ENCODE results near the gene PLCB3. TPM values are rescaled to one million over a fixed set of nuclear protein-coding genes. Genes with fewer than 3 reads are reported as not detected.
A peak's percentile ranks its signal among the peaks of the same experiment; 100 is the strongest.

The PLCB3 gene
- total and polyA plus RNA-seq, 4 experiments from 2014 or later, result 0.71 to 11.9 (median 10.8) TPM; not detected in 1

DNA sequence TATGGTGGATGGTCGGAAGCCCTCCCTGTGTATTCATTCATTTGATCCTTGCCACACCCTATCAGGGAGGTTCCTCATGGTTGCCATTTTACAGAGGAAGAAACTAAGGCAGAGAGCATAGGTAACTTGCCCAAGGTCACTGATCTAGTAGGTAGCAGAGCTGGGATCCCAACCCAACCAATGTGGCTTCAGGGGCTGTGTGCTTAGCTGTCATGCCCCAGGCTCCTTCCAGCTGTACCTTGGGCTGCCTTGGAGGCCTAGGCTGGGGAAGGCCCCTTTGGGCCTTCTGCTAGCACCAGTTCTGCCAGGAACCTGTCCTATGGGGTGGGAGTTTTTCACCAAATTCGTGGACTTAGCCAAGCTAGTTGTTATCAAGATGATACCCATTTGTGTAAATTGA lies 24.5 kb downstream of the PLCB3 start:
- H3K4me1 Mint-ChIP-seq, result peaks cover 4 to 11% (median 5%) of the 10 kb centered on the region in 4 donors
- Histone ChIP-seq H3K9me3 (ENCODE audit: control insufficient read depth in 1 of 2, low read length in 2 of 2) (no peaks in the 10 kb centered on the region), H3K4me3 (ENCODE audit: low read length in 2 of 2) (no peak overlapping the region), H3K36me3 (ENCODE audit: insufficient read depth, low read length) (peaks cover 9% of the 10 kb centered on the region), H3K4me1 (ENCODE audit: insufficient read depth, low read length) (peaks cover 6% of the 10 kb centered on the region), H3K27ac (ENCODE audit: low read depth, low read length) (no peak overlapping the region), H3K27me3 (ENCODE audit: insufficient read depth, low read length) (no peaks in the 10 kb centered on the region)
- peaks cover 0 to 6% (median 0%) of the 10 kb centered on the region in 8 donors for H3K9me3 Mint-ChIP-seq
- H3K27me3 Mint-ChIP-seq, result no peaks in the 10 kb centered on the region
- H3K27ac Mint-ChIP-seq, result peak overlapping the region in 1 of 7 donors; percentile 79
- intact Hi-C loops (cut with micrococcal nuclease), result no loop called here
- no peak overlapping the region for H3K4me3 Mint-ChIP-seq
- H3K36me3 Mint-ChIP-seq, result peaks cover 0 to 18% of the 10 kb centered on the region in 2 donors
- POLR2A ChIA-PET (ENCODE audit: partially characterized antibody), result interaction anchor here (1.3 to 2.5 kb wide), 2 partner anchors 9 to 69 kb away, joined by 3 to 9 read pairs; partner anchors contain the start of genes BAD and FERMT3
- DNase-seq, result no peak
- CTCF ChIA-PET (ENCODE audit: partially characterized antibody), result no interaction called here

- H3K4me3 Mint-ChIP-seq, result no peak overlapping the region
- H3K9me3 Mint-ChIP-seq, result no peaks in the 10 kb centered on the region
- Histone ChIP-seq H3K9me3 (ENCODE audit: control insufficient read depth in 1 of 2, low read length in 2 of 2) (no peaks in the 10 kb centered on the region), H3K27ac (ENCODE audit: low read depth, low read length) (no peak overlapping the region), H3K4me1 (ENCODE audit: insufficient read depth, low read length) (peaks cover 3% of the 10 kb centered on the region), H3K36me3 (ENCODE audit: insufficient read depth, low read length) (peaks cover 9% of the 10 kb centered on the region), H3K27me3 (ENCODE audit: insufficient read depth, low read length) (no peaks in the 10 kb centered on the region), H3K4me3 (ENCODE audit: low read length in 2 of 2) (no peak overlapping the region)
- peaks cover 0 to 18% of the 10 kb centered on the region in 2 donors for H3K36me3 Mint-ChIP-seq
- no peak for DNase-seq
- no peak overlapping the region for H3K27ac Mint-ChIP-seq
- intact Hi-C loops (cut with micrococcal nuclease), result no loop called here
- POLR2A ChIA-PET (ENCODE audit: partially characterized antibody), result interaction anchor here (1.3 to 2.5 kb wide), 3 partner anchors 8 to 70 kb away, joined by 3 to 9 read pairs (median 4); partner anchors contain the start of genes BAD and FERMT3
- no peaks in the 10 kb centered on the region for H3K27me3 Mint-ChIP-seq
- CTCF ChIA-PET (ENCODE audit: partially characterized antibody), result interaction anchor here (0.9 to 2.6 kb wide), 3 partner anchors 24 to 72 kb away, joined by 3 to 10 read pairs (median 4); partner anchors contain the start of genes PRDX5 and TRMT112
- peaks cover 3 to 9% (median 5%) of the 10 kb centered on the region in 4 donors for H3K4me1 Mint-ChIP-seq
Observed at GRCh38 chr11:64276653-64277431, 25.5 kb downstream of the PLCB3 start.

- Histone ChIP-seq H3K4me3 (ENCODE audit: low read length in 2 of 2) (no peak overlapping the region), H3K36me3 (ENCODE audit: insufficient read depth, low read length) (peaks cover 9% of the 10 kb centered on the region), H3K4me1 (ENCODE audit: insufficient read depth, low read length) (peaks cover 9% of the 10 kb centered on the region), H3K27ac (ENCODE audit: low read depth, low read length) (no peak overlapping the region), H3K27me3 (ENCODE audit: insufficient read depth, low read length) (no peaks in the 10 kb centered on the region), H3K9me3 (ENCODE audit: control insufficient read depth in 1 of 2, low read length in 2 of 2) (no peaks in the 10 kb centered on the region)
- Mint-ChIP-seq H3K4me3 (no peak overlapping the region), H3K4me1 (peaks cover 4 to 17% (median 12%) of the 10 kb centered on the region in 4 donors), H3K27ac (peak overlapping the region in 1 of 7 donors; percentile 52), H3K9me3 (no peaks in the 10 kb centered on the region), H3K27me3 (no peaks in the 10 kb centered on the region), H3K36me3 (peaks cover 0 to 19% of the 10 kb centered on the region in 2 donors)
- intact Hi-C loops (cut with micrococcal nuclease), result no loop called here
- DNase-seq, result no peak
- ChIA-PET POLR2A (ENCODE audit: partially characterized antibody) (interaction anchor here (2.6 kb wide), 1 partner anchor 8 kb away, joined by 9 read pairs; no protein-coding TSS in a partner anchor), CTCF (ENCODE audit: partially characterized antibody) (interaction anchor here (1.4 to 2.6 kb wide), 3 partner anchors 23 to 39 kb away, joined by 3 to 10 read pairs (median 4); partner anchors contain the start of genes PRDX5 and TRMT112)
Observed at GRCh38 chr11:64278576-64279190, 27.4 kb downstream of the PLCB3 start.

- Mint-ChIP-seq H3K4me1 (peaks cover 12 to 44% (median 23%) of the 10 kb centered on the region in 4 donors), H3K36me3 (peaks cover 0 to 19% of the 10 kb centered on the region in 2 donors), H3K9me3 (no peaks in the 10 kb centered on the region), H3K27ac (peak overlapping the region in 4 of 7 donors; percentile 42 to 80 (median 62)), H3K4me3 (peak overlapping the region in 2 of 8 donors; percentile 35 to 36), H3K27me3 (no peaks in the 10 kb centered on the region)
- ChIA-PET POLR2A (ENCODE audit: partially characterized antibody) (interaction anchor here (1.2 to 8.6 kb wide), 6 partner anchors 12 to 97 kb away, joined by 4 to 233 read pairs (median 53); partner anchors contain the start of genes CATSPERZ, ESRRA, FERMT3 and FKBP2), CTCF (ENCODE audit: partially characterized antibody) (interaction anchor here (2.8 to 7.3 kb wide), 4 partner anchors 10 to 77 kb away, joined by 19 to 47 read pairs (median 28); partner anchors contain the start of genes CATSPERZ and FERMT3)
- Histone ChIP-seq H3K4me1 (ENCODE audit: insufficient read depth, low read length) (peaks cover 24% of the 10 kb centered on the region), H3K4me3 (ENCODE audit: low read length in 2 of 2) (no peak overlapping the region), H3K27ac (ENCODE audit: low read depth, low read length) (no peak overlapping the region), H3K9me3 (ENCODE audit: control insufficient read depth in 1 of 2, low read length in 2 of 2) (no peaks in the 10 kb centered on the region), H3K27me3 (ENCODE audit: insufficient read depth, low read length) (no peaks in the 10 kb centered on the region), H3K36me3 (ENCODE audit: insufficient read depth, low read length) (peaks cover 7% of the 10 kb centered on the region)
- no peak for DNase-seq
- intact Hi-C loops (cut with micrococcal nuclease), result no loop called here
Observed at GRCh38 chr11:64281957-64282770, 30.8 kb downstream of the PLCB3 start.

DNA sequence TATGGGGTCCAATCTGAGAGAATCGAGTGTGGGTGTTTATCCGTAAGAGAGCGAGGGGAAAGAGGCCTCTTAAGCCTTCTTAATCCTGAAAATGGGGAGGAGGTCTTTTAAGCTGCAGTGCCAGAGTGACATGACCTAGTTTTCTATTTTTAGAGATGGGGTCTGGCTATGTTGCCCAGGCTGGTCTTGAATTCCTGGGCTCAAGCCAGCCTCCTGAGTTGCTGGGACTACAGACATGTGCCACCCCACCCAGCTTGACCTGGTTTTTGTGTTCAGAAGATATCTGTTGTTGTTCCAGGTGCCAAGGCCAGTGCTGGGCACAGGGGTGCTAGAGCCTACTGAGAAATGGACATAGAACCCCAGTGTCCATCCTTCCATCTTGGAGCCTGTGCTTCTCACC lies 31.8 kb downstream of the PLCB3 start:
- Histone ChIP-seq H3K9me3 (ENCODE audit: control insufficient read depth in 1 of 2, low read length in 2 of 2) (no peaks in the 10 kb centered on the region), H3K4me1 (ENCODE audit: insufficient read depth, low read length) (peaks cover 24% of the 10 kb centered on the region), H3K36me3 (ENCODE audit: insufficient read depth, low read length) (peaks cover 4% of the 10 kb centered on the region), H3K4me3 (ENCODE audit: low read length in 2 of 2) (no peak overlapping the region), H3K27ac (ENCODE audit: low read depth, low read length) (peak overlapping the region; percentile 100), H3K27me3 (ENCODE audit: insufficient read depth, low read length) (no peaks in the 10 kb centered on the region)
- intact Hi-C loops (cut with micrococcal nuclease), result no loop called here
- CTCF ChIA-PET (ENCODE audit: partially characterized antibody), result interaction anchor here (0.7 to 7.3 kb wide), 5 partner anchors 11 to 78 kb away, joined by 3 to 47 read pairs (median 21); partner anchors contain the start of genes CATSPERZ and FERMT3
- DNase-seq, result no peak
- H3K4me3 Mint-ChIP-seq, result peak overlapping the region in 7 of 8 donors; percentile 4 to 92 (median 78)
- H3K36me3 Mint-ChIP-seq, result peaks cover 0 to 19% of the 10 kb centered on the region in 2 donors
- H3K27ac Mint-ChIP-seq, result peak overlapping the region in 6 of 7 donors; percentile 80 to 99 (median 97)
- H3K27me3 Mint-ChIP-seq, result no peaks in the 10 kb centered on the region
- peaks cover 12 to 44% (median 24%) of the 10 kb centered on the region in 4 donors for H3K4me1 Mint-ChIP-seq
- POLR2A ChIA-PET (ENCODE audit: partially characterized antibody), result interaction anchor here (0.7 to 8.6 kb wide), 10 partner anchors 13 to 135 kb away, joined by 3 to 233 read pairs (median 16); partner anchors contain the start of genes CATSPERZ, ESRRA, FERMT3 and FKBP2
- H3K9me3 Mint-ChIP-seq, result no peaks in the 10 kb centered on the region

Measured in CD4-positive, alpha-beta memory T cell (primary cell).